A673 (cell line): ENCODE results near the gene NFU1.

Experiments
- EZH2 ChIP-seq: fragments of 200-600 bp; sonication (generic); IDR thresholded peaks from 2 replicates; pipeline ENCODE4 v1.6.1; 2017; ENCODE audit warnings: borderline replicate concordance, low read depth, mild to moderate bottlenecking, mixed read lengths, antibody characterized with exemption, low read length; ENCODE audit not compliant: poor library complexity, severe bottlenecking
- TF ChIP-seq, protein P1 (sequence below): fragments of 300-800, 200-600 bp; sonication (generic); conservative IDR thresholded peaks from 2 replicates; pipeline ENCODE4 v1.5.1; 2017; ENCODE audit warnings: low read depth, mild to moderate bottlenecking, antibody characterized with exemption, low read length, moderate library complexity, mixed read lengths

DNA sequence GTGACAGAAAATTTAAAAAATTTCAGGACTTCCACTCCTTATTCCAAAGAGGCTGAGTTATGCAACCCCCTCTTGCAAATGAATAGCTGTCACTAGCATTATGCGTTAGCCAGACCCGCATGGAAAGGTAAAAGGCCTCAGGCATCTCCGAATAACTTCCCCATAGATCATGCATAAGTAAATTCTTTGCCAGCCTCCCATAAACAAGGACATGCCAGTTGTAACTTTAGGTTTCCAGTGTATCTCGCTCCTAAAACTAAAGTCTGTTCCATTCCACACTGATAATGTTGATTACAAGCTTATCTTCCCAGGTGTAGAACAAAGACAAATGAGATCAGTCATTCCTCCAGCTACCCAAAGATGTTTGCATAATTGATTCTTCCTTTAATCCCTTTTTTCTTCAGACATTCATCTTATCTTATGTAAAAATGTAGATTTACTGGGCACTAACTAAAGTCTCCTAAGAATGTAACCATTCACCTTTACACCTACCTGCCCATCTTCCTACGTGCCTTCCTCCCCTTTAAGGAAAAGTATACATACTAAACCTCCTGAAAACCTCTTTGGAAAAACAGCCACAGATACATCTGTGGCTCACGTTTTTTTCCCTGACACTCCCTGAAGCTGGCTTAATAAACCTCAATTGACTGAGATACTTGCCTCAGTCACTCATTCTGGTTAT is 13.6 kb upstream of the NFU1 start:
- TF ChIP-seq, protein P1, sequence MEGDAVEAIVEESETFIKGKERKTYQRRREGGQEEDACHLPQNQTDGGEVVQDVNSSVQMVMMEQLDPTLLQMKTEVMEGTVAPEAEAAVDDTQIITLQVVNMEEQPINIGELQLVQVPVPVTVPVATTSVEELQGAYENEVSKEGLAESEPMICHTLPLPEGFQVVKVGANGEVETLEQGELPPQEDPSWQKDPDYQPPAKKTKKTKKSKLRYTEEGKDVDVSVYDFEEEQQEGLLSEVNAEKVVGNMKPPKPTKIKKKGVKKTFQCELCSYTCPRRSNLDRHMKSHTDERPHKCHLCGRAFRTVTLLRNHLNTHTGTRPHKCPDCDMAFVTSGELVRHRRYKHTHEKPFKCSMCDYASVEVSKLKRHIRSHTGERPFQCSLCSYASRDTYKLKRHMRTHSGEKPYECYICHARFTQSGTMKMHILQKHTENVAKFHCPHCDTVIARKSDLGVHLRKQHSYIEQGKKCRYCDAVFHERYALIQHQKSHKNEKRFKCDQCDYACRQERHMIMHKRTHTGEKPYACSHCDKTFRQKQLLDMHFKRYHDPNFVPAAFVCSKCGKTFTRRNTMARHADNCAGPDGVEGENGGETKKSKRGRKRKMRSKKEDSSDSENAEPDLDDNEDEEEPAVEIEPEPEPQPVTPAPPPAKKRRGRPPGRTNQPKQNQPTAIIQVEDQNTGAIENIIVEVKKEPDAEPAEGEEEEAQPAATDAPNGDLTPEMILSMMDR = no peak
- no peak for TF ChIP-seq EZH2
